GM13977 (cell line): ENCODE data around the gene SH3BP1.
"Not testable (repeated sequence)": the region's sequence is repeated elsewhere in the genome, so short reads cannot be mapped to it uniquely, and the experiment has no call there.

Experiments used
- DNase-seq: peaks from one replicate; pipeline ENCODE4 v3.0.0; 2012; ENCODE audit warnings: low spot score
- CTCF ChIP-seq: IDR thresholded peaks from 2 replicates; pipeline ENCODE4 v1.5.1; 2012; ENCODE audit warnings: mild to moderate bottlenecking, control low read depth; ENCODE audit not compliant: insufficient read depth; ENCODE audit errors: extremely low read depth, missing control alignments
- in situ Hi-C: fragments of 300-500 bp; cut with MboI; formaldehyde crosslinking; loops from one replicate; pipeline ENCODE4 v1.12.0; 2022; ENCODE audit warnings: low sequenced_read_pairs, low pct_unique_long_range_greater_than_20kb, mixed read lengths, inconsistent platforms; ENCODE audit not compliant: unreplicated experiment

Gene SH3BP1

GRCh38 chr22:37647928-37648327 lies 8.5 kb downstream of the SH3BP1 start:
- TF ChIP-seq CTCF: no peak
- in situ Hi-C loops: no loop called here
- DNase-seq: no peak

GRCh38 chr22:37650463-37651136 lies 11.1 kb downstream of the SH3BP1 start:
- in situ Hi-C loops: no loop called here
- no peak for TF ChIP-seq CTCF
- no peak for DNase-seq

GRCh38 chr22:37654563-37655251 lies 15.2 kb downstream of the SH3BP1 start:
- TF ChIP-seq CTCF: no peak
- no peak for DNase-seq
- in situ Hi-C loops: no loop called here

GRCh38 chr22:37655252-37655563 lies 15.7 kb downstream of the SH3BP1 start:
- no peak for TF ChIP-seq CTCF
- in situ Hi-C loops: no loop called here
- DNase-seq: no peak

- in situ Hi-C loops, DNase-seq: not testable (repeated sequence)
Observed at GRCh38 chr22:37656583-37656982, 17.1 kb downstream of the SH3BP1 start.

- DNase-seq: peak; percentile 50
- in situ Hi-C loops: no loop called here
- no peak for TF ChIP-seq CTCF
Observed at GRCh38 chr22:37657590-37658132, 18.2 kb downstream of the SH3BP1 start.
